ENCODE measurements around the gene TXNDC16.

GRCh38 chr14:52430474-52430873, 121.8 kb downstream of the TXNDC16 start:
- no peak for TF ChIP-seq POLR2A (IDR thresholded peaks at IDR 0.05; ENCODE audit: low read length)
- TF ChIP-seq CTCF (IDR thresholded peaks at IDR 0.05): no peak
- no peak for TF ChIP-seq MAX (IDR thresholded peaks at IDR 0.05)

Data from A549 (cell line).